Breast epithelium (tissue), 3 donors: ENCODE data around the gene LDLRAD4.

Source experiments
- POLR2A ChIP-seq: fragments of 450-650 bp; IDR thresholded peaks from one replicate; pipeline ENCODE4 v1.6.1; 2016; ENCODE audit warnings: antibody characterized with exemption, mild to moderate bottlenecking, moderate library complexity
- TF ChIP-seq, protein P1 (sequence below), 3 donors: fragments of 450-650 bp; IDR thresholded peaks; one replicate each; pipeline ENCODE4 v1.5.1; 2016 to 2017; ENCODE audit warnings: antibody characterized with exemption in 3 of 3, mild to moderate bottlenecking in 3 of 3, moderate library complexity in 3 of 3

DNA sequence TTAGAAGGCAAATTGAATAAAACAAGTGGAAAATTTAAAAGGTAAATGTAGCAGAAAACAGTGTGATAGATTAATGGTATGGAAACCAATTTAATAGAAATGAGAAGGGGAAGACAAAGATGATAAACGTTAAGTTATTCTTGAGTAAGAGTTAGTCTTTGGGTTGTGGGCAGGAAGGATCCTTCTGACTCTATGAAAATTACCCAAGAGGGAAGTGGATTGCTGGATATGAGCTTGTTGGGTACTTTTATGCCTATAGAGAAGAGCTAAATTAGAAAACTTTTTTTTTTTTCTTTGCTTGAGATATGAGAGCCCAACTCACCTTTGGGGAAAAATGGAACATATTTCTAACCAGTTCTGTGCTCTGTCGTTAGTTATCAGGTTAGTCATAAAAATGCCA, 144.0 kb downstream of the LDLRAD4 start:
- TF ChIP-seq, protein P1, sequence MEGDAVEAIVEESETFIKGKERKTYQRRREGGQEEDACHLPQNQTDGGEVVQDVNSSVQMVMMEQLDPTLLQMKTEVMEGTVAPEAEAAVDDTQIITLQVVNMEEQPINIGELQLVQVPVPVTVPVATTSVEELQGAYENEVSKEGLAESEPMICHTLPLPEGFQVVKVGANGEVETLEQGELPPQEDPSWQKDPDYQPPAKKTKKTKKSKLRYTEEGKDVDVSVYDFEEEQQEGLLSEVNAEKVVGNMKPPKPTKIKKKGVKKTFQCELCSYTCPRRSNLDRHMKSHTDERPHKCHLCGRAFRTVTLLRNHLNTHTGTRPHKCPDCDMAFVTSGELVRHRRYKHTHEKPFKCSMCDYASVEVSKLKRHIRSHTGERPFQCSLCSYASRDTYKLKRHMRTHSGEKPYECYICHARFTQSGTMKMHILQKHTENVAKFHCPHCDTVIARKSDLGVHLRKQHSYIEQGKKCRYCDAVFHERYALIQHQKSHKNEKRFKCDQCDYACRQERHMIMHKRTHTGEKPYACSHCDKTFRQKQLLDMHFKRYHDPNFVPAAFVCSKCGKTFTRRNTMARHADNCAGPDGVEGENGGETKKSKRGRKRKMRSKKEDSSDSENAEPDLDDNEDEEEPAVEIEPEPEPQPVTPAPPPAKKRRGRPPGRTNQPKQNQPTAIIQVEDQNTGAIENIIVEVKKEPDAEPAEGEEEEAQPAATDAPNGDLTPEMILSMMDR (IDR thresholded peaks at IDR 0.05) = no peak
- TF ChIP-seq POLR2A = no peak
